Stromal cell of bone marrow (primary cell): ENCODE data around the gene PDXK.
"Not testable (repeated sequence)": the region's sequence is repeated elsewhere in the genome, so short reads cannot be mapped to it uniquely, and the experiment has no call there.

Experiments
- DNase-seq: peaks from one replicate; pipeline ENCODE4 v3.0.0-alpha.2; 2012; ENCODE audit warnings: low read depth

The PDXK gene

DNA sequence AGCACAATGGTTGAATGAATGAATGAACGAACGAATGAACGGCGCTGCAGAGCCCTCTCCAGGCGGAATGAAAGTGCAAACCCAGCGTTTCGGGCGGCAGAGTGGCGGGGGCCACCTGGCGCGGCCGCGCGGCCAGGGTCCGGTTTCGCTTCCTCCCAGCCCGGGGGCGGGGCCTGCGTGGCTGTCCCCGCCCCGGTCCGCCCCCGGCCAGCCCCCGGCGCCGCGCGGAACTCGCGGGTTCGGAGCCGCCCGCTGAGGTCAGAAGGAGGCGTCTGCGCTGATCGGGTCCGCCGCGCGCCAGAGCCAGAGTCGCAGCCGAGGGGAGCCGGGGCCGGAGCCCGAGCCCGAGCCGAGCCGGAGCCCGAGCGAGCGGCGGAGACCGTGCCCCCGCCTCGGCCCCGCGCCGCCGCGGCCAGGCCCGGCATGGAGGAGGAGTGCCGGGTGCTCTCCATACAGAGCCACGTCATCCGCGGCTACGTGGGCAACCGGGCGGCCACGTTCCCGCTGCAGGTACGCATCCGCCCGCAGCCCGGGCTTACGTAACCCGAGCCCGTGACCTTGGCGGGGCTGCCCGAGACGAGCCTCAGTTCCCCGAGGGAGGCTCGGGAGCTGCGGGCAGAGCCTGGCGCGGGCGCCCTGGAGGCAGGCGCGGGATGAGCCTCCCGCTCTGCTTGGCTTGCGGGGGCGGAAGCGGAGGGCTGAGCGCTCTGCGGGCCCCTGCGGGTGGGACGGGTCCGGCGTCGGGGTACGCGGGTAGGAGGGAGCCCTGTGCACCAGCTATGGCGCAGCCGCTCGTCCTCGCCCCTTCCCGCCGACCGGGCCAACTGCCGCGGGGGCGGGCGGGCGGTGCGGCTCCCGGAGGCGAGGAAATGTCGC is at the start of gene PDXK:
PDXK (plus strand) TSS at position 258 of the 876 bp plus-strand sequence; CDS start at position 424, 166 bp downstream.
- peak; percentile 67 for DNase-seq

DNA sequence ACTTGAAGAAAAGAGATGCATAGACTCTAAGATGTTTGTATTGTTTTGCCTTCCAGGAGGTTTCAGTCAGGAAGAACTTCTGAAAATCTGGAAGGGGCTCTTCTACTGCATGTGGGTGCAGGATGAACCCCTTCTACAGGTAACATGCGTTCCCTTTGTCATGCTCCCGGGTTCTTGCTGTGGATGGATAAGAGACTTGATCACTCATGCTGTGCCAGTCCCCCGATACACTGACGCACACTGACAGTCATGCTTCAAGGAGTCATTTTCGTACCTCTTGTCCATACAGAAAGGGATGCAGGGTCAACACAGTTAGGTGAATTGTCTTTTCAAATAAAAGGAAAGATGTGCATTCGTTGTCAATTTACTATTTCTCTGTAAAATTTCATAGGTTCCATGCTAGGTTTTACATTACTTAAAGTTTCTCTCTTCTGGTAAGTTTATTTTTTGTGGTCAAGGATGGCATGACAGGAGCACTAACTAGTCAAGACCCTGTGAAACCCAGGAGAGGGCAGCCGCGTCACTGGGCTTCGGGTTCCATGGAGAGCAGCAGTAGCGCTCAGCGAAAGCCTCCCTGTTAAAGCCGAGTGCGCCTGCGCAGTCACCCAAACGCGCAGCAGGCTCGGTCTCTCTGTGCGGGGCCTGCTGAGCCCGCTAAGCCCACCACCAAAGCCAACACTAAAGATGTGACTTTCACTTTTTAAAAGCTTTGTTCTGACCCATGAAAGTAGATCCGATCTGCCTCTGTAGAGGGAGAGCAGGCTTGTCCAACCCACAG is 48.9 kb upstream of the PDXK start:
- no peak for DNase-seq

DNA sequence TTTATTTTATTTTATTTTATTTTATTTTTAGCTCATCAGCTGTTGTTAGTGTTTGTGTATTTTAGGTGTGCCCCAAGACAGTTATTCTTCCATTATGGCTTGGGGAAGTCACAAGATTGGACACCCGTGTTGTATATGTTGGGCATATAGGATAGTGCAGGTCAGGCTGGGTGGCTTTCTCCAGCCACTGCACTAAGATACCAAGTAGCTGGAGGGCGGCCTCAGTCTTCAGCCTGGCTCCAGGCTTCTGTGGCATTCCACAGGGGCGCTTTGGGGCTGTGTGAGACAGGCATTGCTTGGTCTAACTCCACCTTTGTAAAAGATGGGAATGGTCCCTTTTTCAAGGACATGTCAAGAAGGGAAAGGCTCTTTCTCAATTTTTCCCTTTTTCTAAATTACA is 43.1 kb upstream of the PDXK start:
- DNase-seq, result no peak

DNA sequence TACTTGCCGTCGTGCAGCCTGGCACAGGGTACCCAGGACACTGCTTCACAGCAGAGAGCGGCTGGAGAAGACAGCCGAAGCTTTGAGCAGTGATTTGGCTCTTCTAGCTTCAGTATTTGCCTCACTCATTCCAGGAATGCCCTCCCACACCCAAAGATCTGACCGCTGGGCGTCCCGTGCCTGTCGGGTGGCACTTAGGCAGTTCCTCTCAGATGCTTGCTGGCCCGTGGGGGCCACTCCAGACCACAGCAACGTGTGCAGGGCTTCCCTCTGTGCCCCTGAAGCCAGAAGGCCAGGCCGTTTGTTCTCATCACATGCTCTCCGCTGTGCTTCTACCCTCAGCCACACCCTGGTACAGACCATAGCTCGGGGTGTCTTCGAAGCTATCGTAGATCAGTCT is 42.5 kb upstream of the PDXK start:
- no peak for DNase-seq

DNA sequence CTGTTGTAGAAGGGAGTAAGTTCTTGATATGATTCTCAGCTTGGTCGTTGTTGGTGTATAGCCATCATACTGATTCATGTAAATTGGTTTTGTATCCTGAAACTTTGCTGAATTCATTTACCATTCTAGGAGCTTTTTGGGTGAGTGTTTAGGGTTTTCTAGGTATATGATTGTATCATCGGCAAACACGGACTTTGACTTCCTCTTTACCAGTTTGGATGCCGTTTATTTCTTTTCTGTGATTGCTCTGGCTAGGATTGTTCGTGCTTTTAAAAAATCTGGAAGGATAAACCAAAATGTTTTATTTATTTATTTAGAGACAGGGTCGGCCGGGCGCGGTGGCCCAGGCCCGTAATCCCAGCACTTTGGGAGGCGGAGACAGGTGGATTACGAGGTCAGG is 39.0 kb upstream of the PDXK start:
- no peak for DNase-seq

DNA sequence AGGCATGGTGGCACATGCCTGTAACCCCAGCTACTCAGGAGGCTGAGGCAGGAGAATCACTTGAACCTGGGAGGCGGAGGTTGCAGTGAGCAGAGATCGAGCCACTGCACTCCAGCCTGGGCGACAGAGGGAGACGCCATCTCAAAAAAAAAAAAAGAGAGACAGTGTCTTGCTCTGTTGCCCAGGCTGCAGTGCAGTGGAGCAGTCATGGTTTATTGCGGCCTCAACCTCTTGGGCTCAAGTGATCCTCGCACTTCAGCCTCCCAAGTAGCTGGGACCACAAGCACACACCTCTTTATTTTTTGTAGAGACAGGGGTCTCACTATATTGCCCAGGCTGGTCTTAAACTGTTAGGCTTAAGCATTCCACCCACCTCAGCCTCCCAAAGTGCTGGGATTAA is 38.5 kb upstream of the PDXK start:
- DNase-seq, result not testable (repeated sequence)

DNA sequence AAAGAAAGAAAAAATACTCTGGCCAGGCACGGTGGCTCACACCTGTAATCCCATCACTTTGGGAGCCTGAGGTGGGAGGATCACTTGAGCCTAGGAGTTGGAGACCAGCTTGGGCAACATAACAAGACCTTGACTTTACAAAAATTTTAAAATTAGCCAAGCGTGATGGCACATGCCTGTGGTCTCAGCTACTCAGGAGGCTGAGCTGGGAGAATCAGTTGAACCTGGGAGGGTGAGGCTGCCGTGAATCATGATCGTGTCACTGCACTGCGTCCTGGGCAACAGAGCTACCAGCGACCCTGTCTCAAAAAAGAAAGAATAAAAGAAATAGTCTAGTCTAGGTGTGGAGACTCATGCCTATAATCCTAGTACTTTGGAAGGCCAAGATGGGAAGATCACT is 37.3 kb upstream of the PDXK start:
- no peak for DNase-seq

DNA sequence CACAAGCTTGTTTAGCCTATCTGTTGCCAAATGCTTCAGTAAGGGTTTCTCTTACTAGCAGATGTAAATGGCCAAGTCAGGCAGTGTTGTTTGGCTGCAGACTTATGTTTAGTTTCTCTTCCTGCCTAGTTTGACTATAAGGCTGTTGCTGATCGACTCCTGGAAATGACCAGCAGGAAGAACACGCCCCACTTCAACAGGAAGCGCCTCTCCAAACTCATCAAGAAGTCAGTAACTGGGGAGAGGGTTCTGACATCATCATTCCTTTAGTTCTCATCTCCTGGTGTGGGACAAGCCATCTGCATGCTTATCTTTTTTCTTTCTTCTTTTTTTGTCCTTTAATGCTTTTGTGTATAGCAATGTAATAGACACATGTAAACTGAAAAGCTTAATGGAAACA is 34.5 kb upstream of the PDXK start:
- no peak for DNase-seq

DNA sequence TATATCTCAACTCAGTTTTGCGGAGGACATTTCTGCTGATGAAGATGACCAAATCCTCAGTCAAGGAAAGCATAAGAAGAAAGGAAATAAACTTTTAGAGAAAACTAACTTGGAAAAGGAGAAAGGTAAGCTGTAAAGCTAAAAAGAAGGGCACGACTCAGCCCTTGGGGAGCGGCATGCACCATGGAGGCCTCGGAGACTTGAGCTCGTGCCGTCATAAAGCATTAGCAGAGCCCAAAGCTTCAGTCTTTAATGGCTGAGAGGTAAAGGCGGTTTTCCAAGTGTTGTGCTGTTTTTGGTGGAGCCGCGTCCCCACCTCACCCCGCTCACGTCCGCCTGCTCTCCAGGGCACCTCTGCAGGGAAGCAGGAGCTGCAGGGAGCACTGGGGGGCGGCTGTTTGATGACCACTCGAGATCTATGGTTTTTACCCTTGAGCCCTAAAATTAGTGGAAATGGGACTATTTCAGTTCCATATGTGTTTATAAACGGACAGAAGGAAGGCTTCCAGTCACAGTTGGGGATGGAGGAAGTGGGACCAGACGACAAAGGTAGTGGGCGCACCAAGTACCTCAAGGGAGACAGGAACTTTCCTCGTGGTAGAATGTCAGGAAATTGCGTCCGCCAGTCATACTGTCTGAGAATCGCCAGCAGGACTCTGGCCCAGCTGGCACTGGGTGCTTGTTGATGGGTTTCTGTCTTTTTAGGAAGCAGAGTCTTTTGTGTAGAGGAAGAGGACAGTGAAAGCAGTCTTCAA is 31.9 kb upstream of the PDXK start:
- DNase-seq, result no peak

DNA sequence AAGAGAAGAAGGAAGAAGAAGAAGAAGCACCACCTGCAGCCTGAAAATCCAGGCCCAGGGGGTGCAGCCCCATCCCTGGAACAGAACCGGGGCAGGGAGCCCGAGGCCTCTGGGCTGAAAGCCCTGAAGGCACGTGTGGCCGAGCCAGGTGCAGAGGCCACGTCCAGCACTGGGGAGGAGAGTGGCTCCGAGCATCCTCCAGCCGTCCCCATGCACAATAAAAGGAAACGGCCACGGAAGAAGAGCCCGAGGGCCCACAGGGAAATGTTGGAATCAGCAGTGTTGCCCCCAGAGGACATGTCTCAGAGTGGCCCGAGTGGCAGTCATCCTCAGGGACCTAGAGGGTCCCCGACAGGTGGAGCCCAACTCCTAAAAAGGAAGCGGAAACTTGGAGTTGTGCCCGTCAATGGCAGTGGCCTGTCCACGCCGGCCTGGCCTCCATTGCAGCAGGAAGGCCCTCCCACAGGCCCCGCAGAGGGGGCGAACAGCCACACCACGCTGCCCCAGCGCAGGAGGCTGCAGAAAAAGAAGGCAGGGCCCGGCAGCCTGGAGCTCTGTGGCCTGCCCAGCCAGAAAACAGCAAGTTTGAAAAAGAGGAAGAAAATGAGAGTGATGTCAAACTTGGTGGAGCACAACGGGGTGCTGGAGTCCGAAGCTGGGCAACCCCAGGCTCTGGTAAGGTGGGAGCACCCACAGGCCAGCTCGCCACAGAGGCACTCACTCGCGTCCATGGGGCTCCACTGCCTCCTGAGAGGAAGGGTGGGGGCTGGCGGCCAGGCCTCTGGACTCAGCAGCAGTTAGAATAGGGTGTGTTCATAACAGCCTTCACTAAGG is 31.1 kb upstream of the PDXK start:
- no peak for DNase-seq

DNA sequence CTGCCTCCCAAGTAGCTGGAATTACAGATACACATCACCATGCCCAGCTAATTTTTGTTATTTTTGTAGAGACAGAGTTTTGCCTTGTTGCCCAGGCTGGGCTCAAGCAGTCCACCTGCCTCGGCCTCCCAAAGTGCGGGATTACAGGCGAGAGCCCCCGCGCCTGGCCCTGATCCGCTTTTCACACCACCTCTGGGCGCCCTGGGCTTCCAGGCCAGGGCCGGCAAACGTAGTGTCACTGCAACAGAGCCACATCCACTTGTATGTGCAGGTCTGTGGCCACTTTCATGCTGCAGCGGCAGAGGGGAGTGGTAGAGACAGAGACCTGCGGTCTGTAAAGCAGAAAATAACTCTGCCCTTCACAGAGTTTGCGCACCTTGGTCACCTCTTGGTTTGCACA is 30.0 kb upstream of the PDXK start:
- no peak for DNase-seq

DNA sequence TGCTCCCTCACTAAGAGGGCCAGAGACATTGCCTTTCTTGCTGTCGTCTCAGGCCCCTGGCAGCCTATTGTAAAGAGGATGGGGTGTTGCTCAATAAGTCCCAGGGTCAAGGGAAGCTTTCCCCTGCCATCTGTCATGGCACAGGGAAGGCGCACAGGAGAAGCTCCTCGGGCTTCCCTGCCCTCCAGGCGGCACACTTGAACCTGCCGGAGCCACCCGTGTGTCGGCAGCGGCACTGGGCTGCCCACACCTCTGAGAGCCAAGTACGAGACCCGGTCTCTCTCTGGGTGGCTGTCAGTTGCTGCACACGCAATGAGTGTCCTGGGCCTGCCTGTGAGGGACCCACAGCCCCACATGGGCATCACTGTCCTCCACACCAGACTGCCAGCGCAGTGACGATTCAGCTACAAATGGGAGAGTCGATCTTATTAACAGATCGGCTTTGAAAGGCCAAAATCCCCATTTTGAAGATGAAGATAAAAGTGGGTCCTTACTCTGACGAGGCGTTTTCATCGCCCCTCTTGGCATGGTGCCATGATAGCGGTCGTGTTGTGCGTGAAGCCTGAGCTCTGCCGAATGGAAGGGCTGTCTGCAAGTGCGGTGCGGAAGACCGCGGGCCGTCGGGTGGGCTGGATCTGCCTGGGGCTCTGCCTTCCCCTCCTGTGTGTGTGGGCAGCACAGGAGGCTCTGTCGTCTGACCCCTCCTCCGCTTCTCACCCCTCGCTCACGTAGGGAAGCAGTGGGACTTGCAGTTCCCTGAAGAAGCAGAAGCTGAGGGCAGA is 29.2 kb upstream of the PDXK start:
- DNase-seq, result no peak

DNA sequence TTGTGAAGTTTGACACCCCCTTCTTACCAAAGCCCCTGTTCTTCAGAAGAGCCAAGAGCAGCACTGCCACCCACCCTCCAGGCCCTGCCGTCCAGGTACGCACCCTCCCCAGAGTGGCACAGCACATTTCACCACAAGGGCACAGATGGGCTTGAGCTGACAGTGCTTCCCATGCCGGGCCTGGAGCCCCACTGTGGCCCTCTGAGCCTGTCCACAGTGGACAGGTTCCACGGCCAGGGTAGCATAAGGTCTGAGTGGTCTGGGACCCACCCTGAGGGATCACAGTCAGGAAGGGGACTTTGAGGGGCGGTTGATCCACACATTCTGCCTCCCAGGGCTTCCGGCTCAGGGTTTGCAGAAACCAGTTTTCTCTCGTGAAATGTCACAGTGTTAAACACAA is 28.6 kb upstream of the PDXK start:
- DNase-seq, result no peak

DNA sequence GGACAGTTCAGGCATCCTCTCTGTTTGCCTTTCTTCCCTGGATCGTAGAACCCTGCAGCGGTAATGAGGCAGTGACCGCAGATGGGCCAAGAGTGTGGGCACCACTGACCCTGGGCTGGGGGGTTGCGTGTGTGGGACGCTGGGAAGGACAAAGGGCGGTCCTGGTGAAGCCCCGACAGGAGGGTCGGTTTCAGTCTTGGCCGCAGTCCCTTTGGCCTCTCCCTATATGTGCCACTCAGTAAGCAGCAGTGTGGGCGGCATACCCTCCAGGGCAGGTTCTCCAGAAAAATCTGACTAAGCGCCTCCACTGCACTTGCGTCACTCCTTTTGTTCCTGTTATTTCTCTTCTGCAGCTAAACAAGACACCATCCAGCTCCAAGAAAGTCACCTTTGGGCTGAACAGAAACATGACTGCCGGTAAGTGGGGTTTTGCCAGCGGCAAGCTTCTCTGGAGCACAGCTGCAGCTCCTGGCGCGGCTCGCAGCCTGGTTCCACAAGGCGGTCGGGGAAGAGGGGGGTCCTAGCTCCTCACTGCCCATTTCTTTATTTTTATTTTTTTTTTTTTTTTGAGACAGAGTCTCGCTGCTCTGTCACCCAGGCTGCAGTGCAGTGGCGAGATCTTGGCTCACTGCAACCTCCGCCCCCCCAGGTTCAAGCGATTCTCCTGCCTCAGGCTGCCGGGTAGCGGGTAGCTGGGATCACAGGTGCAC is 27.7 kb upstream of the PDXK start:
- no peak for DNase-seq

DNA sequence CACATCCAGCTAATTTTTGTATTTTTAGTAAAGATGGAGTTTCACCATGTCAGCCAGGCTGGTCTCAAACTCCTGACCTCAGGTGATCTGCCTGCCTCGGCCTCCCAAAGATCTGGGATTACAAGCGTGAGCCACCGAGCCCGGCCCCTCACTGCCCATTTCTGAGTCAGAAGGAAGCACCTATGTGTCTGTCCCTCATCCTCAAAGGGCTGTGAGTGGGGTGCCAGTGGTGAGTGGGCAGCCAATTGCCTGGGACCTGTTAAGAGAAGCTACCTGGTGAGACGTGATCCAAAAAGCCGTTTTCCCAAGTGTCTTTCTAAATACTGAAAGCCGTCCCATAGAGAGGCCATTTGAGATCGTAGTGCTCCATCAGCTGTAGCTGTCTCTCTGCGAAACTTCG is 27.1 kb upstream of the PDXK start:
- no peak for DNase-seq

DNA sequence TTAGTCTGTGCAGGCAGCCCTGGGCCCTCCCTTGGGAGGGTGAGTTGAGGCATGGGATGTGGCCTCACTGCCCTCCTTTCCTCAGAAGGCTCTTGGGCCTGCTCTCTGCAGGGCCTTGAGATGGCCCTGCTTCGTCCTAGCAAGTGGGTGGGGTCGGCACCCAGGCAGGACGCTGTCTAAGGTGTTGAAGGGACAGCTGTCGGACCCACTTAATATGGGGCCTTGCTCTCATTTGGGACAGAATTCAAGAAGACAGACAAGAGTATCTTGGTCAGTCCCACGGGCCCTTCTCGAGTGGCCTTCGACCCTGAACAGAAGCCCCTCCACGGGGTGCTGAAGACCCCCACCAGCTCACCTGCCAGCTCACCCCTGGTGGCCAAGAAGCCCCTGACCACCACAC is 26.0 kb upstream of the PDXK start:
- DNase-seq, result no peak

DNA sequence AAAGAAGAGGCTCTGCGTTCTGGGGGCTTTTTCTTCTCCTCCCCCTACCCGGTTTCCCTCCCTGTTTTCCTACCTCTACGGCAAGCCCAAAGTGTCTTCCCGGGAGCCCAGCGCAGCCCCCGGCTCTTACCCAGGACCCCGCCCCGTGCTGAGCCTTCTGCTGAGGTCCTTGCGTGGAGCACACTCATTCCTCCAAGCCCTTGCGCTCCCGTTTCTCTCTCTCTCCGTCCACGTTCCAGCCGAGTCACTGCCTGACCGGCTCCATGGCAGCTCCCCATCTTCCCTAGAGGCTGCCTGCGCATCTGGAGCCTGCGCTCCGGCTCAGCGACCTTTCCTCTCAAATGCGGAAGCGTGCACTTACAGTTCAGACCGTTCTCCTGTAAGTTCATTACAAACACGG is 24.9 kb upstream of the PDXK start:
- DNase-seq, result no peak

DNA sequence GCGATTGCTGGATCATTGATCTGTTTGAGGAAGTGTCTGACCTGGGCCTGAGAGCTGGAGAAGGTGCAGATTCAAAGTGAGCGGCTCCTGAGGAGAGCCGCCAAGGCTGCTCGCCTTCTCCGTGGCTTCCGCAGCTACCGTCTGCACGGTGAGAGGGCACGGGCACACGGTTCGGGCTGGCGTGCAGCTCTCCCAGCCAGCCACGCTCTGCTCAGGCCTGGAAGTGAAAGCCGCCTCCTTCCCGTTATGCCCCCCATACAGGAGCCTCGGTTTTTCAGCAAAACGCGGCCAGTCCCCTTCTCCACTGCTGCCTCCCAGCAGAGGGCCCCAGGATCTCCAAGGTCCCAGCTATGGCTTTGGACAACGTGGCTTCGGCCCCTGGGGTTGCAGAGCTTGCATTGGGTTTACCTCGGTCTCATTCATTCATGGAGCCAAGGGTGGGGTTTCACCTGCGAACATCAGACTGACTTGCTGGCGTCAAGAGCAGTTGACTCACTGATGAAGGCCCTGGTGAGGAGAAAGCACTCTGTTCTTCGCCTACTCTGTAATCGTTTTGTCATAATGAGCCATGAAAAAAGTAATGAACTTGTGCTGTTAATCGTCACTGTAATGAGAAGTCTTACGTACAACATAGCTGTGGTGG is 24.4 kb upstream of the PDXK start:
- no peak for DNase-seq

DNA sequence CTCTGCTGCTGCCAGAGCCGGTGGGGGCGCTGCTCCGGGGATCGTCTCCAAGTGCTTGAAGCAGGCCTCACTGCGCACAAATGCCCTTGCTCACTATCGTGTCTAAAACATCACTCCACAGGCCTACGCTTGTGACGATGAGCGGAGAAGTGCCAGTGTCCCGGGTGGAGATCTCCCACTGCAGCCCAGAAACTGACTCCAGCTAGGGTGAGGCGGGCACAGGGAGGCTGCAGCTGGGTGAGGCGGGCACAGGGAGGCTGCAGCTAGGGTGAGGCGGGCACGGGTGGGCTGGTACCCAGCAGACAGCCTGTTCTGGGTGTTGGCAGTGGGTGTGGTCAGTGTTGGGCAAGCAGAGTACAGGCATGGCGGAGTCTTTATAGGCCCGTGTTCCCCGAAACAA is 22.7 kb upstream of the PDXK start:
- no peak for DNase-seq
